HG03457 (cell line): Measurements from ENCODE around the gene NKPD1.
"Not testable (repeated sequence)": the region's sequence is repeated elsewhere in the genome, so short reads cannot be mapped to it uniquely, and the experiment has no call there.

Experiments
- ATAC-seq: cut with Tn5 transposase; IDR thresholded peaks from one replicate; pipeline ENCODE4 v1.9.1; 2021; ENCODE audit warnings: moderate number of reproducible peaks; ENCODE audit not compliant: unreplicated experiment

NKPD1 gene

DNA sequence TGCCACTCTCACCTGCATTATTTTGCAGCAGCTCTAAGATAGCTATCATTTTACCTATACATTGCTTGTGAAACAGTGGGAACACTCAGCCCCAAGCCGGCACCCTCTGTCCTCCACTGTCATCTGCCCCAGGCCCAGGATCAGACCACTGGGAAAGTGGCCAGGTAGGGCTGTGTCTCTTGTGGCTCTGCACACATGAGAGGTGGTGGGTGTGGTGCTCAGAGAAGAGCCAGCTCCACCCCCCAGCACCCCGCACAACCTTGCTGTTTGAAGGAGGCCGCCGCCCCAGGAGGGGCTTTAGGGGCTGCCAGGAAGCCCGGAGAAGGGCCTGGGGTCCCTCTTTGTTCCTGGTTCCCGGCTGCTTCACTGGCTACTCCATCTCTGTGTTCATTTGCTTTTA, 41.2 kb downstream of the NKPD1 start:
- no peak for ATAC-seq

DNA sequence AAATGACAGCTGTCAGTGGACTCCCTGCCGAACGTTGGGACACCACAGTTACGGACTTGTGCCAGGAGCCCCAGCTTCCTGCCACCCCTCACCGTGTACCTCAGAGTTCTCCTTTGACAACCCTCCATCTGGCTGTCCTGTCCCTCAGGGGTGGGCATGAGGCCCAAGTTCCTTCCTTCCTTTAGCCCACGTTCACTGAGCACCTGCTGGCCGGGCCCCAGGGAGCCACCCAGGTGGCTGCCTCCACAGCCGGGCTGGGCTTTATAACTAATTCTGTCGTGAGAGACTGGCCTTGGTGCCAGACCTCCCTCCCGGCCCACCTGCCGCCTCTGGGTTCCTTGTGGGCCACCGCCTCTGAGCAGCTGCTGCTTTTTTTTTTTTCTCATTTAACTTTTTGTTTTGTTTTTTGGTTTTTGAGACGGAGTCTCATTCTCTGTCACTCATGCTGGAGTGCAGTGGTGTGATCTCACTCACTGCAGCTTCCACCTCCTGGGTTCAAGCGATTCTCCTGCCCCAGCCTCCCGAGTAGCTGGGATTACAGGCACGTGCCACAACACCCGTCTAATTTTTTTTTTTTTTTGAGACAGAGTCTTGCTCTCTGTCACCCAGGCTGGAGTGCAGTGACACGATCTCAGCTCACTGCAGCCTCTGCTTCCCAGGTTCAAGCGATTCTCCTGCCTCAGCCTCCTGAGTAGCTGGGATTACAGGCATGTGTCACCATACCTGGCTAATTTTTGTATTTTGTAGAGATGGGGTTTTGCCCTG, 42.0 kb downstream of the NKPD1 start:
- not testable (repeated sequence) for ATAC-seq

DNA sequence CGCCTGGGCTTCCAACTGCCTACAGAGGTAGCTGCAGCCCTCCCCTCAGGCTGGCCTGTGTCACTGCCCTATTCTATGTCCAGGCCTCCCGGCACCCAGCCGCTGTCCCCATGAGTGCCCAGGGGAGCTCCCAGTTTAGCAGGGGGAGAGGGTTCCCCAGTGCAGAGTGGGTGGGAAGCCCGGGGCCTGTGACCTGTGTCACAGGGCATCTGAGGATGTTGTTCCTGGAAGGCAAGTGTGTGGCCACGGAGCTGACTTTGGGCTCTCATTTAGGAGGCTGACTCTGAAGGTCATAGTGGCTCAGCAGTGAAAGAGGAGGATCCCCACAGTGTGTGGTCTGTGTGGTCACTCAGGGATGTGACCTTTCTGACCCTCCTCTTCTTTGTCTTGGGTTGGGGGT, 42.7 kb downstream of the NKPD1 start:
- ATAC-seq, result no peak

DNA sequence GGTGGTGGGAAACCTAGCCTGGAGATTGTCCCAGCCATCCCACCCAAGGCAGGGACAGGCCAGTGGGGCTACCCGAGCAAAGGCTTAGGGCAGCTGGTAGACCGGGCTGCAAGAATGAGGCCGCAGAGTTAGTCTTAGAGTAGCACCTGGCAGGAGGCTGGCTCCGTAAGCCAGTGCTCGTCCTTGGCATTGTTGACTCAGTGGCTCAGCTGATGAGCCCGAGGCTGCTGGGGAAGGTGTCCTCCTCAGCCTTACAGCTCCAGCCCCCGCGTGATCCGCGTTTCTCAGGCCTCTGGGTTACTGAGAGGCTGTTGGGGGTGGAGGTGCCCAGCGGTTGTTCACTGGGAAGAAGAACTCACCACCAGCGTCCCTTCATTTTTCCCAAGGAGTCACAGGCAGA, 43.1 kb downstream of the NKPD1 start:
- ATAC-seq, result no peak

DNA sequence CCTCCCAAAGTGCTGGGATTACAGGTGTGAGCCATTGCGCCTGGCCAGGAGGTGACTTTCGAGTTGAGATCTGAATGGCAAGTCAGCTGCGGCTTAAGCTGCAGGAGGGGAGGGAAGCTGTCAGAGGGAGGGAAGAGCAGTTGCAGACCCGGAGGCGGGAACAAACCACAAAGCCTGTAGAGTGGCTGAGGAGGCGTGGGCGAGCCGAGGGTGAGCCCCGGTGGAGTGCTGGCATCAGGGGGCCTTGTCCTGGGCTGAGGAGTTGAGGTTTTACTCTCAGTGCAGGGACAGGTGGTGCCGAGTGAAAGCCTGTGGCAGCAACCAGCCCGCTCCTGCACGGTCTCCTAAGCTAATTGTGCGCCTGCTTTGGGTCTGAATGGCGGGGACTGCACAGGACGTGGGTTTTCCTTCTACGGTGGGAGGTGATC, 43.6 kb downstream of the NKPD1 start:
- ATAC-seq, result no peak

DNA sequence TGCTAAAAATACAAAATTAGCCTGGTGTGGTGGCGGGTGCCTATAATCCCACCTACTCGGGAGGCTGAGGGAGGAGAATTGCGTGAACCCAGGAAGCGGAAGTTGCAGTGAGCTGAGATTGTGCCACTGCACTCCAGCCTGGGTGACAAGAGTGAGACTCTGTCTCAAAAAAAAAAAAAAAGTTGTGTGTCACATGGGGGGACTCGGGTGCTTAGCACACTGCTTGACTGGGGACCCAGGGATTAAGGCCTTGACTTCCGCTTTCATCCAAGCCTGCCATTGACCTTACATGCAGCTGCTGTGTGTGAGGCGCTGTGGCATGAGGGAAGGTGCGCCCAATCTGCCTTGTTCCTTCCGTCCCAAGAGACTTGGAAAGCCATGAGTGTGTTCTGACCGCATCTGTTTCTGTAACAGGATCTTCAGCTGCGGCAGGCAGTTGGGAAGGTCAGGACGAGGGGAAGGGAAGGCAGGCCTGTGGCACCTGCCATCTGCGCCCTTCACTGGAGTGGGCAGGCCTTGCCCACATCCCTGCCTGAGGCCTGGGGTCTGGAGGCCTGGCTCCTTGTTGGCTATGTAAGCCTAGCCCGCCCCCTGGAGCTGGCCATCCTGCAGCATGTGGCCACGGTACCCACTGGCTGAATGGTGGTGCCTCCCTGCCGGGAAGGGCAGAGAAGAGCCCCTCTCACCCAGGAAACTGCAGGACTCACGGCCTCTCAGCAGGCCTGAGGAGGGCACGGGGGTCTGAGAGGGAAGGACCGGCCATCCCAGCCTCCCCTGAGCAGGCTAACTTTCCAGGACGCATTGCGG, 44.8 kb downstream of the NKPD1 start:
- ATAC-seq, result no peak

DNA sequence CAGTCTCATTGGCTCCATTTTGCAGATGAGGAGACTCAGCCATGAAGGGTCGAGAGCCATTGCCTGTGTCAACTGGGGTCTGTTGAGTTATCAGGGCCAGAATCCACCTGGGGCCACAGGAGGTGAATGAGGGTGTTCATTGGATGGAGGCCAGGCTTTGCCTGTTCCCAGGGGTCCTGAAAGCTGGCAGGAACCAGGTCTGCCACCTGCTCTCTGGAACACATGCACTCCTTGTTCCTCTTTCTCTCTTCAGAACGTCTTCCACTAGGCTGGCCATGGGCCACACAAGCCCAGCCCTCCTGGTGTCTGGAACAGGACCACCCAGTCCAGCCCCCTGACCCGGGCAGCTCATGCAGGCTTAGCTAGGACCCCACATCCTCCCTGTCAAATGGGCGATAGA, 46.7 kb downstream of the NKPD1 start:
- ATAC-seq, result no peak

DNA sequence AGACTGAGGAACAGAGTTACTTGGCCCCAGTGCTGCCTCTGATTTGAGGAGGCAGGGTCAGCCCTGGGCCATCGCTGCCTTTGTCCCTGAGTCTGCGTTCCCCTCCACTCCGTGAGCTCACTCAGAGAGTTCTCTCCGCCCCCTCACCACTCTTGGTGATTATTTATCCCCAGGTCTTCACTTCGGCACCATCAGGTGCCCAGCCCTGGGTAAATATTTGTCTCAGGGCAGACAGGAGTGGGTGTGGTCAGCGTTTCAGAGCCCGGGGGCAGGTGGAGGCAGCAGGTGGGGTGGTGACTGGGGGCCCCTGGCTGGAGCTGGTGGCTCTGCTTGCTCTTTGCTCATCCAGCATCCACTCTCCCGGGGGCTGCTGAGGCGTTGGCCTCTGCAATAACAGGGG, 47.2 kb downstream of the NKPD1 start:
- ATAC-seq, result no peak

DNA sequence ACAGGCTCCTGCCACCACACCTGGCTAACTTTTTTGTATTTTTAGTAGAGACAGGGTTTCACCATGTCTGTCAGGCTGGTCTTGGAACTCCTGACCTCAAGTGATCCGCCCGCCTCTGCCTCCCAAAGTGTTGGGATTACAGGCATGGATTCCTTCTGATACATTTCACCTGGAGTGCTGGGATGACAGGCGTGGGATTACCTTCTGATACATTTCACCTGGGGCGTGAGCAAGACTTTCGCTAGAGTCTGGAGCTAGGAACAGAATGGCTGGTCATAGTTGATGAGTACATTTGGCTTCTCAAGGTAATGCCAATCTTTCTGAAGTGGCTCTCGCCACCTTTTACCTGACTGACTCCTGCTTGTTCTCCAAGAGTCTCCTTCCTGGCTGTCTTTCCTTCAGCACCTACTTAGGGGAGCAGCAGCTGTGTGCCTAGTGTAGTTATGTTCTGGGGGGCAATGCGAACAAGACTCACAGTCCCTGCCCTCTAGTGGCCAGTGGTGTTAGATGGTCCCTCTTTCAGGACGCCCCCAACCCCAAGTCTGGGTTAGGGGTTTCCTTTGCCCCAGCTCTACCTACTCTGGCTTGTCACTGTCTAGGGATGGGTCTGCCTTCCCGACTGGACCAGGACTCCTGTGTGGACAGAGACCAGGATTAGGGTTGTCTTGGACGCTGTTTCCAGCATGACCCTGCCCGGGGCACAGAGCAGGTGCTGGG, 48.5 kb downstream of the NKPD1 start:
- no peak for ATAC-seq
